GM20000 (cell line): ENCODE measurements around the gene RHBDD3.

Source experiments
- DNase-seq: peaks from one replicate; pipeline ENCODE4 v3.0.0; 2012; ENCODE audit warnings: low spot score
- TF ChIP-seq, protein P1 (sequence below): IDR thresholded peaks from 2 replicates; pipeline ENCODE4 v1.5.1; 2012; ENCODE audit warnings: mild to moderate bottlenecking, control low read depth; ENCODE audit errors: extremely low read depth, missing control alignments

Gene RHBDD3

DNA sequence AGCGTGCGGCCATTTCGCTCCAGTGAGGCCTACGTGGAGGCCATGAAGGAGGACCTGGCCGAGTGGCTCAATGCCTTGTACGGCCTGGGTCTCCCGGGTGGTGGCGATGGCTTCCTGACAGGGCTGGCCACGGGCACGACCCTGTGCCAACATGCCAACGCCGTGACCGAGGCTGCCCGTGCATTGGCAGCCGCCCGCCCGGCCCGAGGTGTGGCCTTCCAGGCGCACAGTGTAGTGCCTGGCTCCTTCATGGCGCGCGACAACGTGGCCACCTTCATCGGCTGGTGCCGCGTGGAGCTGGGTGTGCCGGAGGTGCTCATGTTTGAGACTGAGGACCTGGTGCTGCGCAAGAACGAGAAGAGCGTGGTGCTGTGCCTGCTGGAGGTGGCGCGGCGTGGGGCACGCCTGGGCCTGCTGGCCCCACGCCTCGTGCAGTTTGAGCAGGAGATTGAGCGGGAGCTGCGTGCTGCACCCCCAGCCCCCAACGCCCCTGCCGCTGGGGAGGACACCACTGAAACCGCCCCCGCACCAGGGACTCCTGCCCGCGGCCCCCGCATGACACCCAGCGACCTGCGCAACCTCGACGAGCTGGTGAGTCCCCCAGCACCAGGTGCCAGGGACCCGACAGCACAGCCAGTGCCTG, 40.5 kb upstream of the RHBDD3 start:
- DNase-seq, result peak; percentile 26
- TF ChIP-seq, protein P1, sequence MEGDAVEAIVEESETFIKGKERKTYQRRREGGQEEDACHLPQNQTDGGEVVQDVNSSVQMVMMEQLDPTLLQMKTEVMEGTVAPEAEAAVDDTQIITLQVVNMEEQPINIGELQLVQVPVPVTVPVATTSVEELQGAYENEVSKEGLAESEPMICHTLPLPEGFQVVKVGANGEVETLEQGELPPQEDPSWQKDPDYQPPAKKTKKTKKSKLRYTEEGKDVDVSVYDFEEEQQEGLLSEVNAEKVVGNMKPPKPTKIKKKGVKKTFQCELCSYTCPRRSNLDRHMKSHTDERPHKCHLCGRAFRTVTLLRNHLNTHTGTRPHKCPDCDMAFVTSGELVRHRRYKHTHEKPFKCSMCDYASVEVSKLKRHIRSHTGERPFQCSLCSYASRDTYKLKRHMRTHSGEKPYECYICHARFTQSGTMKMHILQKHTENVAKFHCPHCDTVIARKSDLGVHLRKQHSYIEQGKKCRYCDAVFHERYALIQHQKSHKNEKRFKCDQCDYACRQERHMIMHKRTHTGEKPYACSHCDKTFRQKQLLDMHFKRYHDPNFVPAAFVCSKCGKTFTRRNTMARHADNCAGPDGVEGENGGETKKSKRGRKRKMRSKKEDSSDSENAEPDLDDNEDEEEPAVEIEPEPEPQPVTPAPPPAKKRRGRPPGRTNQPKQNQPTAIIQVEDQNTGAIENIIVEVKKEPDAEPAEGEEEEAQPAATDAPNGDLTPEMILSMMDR, result no peak

DNA sequence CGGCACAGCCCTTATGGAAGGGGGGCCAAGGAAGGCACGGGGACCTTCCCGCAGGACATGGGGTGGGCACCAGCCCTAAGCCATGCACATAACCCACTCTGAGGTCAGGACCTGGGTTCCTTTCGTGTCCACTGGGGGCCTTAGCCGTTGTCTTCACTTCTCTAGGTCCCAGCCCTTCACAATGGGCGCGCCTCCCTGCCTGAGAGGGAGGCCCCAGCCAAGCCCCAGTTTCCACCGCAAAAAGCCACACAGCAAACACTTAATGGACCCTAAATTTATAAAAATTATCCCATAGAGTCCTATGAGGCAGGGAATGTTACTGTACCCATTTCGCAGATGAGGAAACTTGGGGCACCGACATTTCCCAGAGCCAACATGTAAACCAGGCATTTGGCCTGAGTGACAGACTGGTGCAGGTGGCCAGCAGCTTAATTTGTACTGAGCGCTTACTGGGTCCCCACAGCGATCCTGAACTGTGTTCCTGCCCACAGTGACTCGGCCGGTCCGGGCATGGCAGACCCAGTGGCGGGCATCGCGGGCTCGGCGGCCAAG, 39.9 kb upstream of the RHBDD3 start:
- peak; percentile 48 for DNase-seq

DNA sequence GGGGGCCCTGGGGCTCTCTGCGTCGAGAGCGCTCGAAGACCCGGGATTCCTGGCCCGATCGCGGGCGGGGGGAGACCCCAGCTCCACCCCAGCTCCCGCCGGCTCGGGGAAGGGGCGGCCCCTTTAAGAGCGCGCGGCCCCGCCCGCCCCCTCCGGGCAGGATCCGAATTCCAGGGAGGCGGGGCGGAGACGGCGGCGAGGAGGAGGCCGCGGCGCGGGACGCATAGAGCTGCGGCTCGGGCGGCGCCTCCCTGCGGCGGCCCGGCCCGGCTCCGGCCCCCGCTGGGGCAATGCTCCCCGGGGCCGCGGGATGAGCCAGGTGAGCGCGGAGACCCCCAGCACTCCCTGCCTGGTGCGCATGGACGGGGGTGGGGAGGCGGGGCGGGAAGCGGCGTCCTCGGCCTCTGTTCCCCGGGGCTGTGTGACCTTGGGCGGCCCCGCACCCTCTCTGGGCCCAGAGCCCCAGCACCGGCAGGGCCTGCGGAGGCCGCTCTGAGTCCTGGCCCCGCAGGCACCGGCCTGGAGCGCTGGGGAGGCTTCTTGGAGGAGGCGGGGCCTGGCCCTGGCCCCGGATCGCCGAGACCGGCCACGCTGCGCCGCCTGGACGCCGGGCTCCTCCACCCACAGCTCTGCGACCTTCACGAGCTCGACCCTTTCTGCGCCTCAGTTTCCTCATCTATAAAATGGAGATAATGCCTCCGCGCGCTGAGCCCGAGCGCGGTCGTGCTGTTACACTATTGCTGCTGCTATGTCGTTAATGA, 39.2 kb upstream of the RHBDD3 start:
- peak; percentile 62 for DNase-seq
- TF ChIP-seq, protein P1, result no peak

More for the DNA sequence above, 39.9 kb upstream of the RHBDD3 start:
- TF ChIP-seq, protein P1, result no peak

DNA sequence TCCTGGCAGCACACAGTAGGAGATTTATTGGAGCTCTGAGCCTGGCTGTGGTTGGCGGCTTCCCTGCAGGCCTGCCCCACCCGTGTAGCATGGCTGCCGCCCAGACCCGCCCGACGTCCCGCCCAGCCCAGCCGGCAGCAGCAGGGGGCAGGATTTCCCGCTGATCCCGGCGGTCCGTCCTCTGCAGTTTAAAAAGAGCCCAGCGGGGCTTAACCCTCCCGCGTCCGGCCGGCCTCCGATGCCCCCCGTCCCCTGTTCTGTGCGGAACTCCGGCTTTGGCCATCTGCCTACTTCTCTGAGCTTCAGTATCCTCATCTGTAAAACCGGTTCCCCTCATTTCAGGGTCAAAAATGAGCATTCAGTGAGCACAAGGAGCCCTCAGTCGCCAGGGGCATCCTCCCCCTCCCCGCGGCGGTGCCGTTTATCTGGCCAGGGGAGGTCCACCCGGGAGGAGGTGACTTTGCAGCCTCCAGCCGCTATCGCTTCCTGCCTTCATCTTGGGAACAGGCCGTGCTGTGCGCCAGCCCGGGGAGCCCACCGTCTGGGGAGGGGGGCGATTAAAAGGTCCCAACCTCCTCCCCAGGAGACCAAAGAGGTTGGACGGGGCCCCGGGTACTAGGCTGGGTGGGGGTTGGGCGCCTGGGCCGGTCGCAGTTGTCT, 38.5 kb upstream of the RHBDD3 start, which contains the start of gene GAS2L1:
TSS of gene GAS2L1 (plus strand) at position 476 of the 660 bp plus-strand sequence. CDS start 1,456 bp downstream, outside the sequence.
- TF ChIP-seq, protein P1, result no peak
- peak; percentile 78 for DNase-seq

DNA sequence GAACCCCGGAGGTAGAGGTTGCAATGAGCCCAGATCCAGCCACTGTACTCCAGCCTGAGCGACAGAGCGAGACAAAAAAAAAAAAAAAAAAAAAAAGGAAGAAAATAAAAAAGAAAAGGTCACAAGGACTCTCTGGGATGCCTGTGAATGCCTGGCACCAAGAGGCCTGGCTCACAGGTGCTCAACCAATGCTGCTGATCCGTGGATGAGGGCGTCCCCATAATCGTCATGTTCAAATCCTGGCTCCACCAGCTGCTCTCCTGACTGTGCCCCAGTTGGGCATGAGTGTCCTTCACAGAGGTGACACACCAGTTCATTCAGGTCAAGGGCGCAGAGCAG, 38.0 kb upstream of the RHBDD3 start:
- TF ChIP-seq, protein P1, result no peak
- DNase-seq, result no peak

DNA sequence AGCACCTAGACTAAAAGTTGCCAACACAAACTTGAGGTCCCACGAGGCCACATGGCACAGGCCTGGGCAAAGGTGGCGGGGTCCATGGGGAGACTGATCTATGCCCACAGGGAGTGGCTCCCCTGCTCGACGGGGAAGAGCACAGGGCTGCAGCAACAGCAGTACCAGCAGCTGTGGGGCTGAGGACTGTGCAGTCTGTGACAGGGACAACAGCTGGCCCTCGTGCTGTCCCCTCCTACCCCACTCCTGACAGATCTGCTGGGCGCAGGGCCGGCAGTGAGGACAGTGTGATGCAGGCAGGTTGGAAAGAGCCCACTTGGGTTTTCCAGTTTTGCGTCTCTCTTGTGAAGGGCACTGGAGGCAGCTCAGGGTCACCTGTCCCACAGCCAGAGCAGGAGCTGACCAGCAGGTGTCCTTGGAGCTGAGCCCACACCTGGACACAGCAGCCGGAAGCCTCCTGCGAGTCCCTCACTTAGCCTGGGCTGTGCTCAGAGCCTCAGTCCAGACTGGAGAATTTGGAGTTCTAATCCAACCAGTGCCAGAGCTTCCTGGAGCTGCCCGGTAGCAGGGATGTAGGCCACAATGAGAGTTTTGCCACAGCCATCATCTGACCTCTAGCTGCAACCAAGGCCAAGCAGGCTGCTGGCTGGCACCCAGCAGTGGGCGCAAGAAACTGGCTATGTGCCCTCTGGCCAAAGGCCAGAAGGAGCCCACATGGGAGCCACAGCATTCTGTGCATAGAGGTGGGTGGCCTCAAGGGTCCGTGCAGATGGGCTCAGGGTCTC, 35.1 kb upstream of the RHBDD3 start:
- DNase-seq, result no peak
- TF ChIP-seq, protein P1, result no peak
